HG03575 (cell line): Measurements from ENCODE around the gene IL1RAPL1.
"Not testable (repeated sequence)": the region's sequence is repeated elsewhere in the genome, so short reads cannot be mapped to it uniquely, and the experiment has no call there.

Experiments
- ATAC-seq: cut with Tn5 transposase; IDR thresholded peaks from one replicate; pipeline ENCODE4 v1.9.1; 2021; ENCODE audit not compliant: unreplicated experiment, insufficient number of reproducible peaks, low FRiP score; ENCODE audit errors: extremely low read depth

The IL1RAPL1 gene

DNA sequence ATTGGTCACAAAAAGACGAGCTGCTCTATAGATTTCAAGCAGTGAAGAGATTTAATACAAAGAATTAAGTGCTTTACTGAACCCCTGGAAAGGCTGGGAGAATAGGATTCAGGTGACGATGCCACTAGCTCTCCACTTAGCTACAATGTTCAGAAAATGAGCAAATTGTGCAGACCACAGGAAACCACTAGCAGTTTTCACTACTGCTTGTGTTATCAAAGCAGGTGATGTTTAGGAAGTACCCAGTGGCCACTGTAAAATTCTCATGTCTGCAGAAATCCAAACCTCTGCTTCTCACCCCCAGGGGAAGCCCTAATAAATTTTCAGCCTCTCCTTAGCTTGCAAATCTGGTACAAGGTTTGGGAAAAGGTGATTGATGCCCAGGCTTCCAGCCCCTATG, 165.1 kb downstream of the IL1RAPL1 start:
- ATAC-seq = no peak

DNA sequence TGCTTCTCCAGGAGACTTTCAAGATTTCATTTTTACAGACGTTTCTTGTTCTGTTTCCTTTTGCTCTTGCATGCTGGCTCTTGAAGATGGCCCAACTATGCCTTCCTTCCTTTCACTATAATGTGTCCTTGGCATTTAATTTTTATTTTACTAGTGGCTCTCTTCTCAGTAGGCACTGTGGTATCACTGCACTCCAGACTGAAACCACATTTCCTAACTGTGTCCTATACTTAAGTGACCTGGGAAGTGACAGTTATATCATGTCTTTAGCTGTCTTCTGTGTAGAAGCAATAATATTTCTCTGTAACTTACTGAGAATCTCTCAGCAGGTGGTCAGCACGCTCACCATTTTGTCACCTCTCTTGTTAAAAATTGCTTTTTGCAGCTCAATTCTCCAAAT, 168.9 kb downstream of the IL1RAPL1 start:
- no peak for ATAC-seq

DNA sequence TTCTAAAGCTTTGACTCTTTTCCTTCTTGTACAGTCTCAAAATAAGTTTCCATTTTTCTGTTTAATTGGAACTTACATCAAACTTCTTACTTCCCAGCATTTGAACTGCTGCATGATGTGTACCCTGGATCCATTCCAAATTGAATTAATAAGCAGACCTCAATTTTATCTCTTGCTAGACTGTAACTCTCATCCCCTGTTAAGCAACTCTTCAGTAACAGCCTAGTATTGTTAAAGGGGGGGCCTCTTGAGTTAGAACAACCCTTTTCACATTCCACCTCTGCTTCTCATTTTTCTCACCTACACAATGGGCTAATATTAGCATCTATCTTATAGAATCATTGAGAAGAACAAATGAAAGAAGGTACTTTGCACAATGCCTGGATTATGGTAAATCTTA, 169.4 kb downstream of the IL1RAPL1 start:
- no peak for ATAC-seq

DNA sequence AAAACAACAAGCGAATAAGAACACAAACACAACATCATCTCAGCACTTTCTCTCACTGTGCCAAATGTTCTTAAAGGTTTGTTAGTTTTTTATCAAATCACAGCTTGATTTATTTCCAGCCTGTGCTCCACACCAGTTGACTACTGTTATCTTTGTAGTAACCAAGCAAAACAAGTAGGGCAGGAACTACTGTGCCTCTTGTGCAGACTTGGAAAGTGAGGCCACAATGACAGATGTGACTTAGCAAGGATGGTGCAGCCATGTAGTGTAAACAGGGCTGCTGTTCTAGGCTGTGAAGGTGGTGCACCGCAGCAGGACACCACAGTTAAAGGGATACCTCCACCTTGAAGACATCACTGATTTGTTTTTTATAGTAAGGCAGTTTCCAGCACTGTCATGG, 170.0 kb downstream of the IL1RAPL1 start:
- ATAC-seq = no peak

DNA sequence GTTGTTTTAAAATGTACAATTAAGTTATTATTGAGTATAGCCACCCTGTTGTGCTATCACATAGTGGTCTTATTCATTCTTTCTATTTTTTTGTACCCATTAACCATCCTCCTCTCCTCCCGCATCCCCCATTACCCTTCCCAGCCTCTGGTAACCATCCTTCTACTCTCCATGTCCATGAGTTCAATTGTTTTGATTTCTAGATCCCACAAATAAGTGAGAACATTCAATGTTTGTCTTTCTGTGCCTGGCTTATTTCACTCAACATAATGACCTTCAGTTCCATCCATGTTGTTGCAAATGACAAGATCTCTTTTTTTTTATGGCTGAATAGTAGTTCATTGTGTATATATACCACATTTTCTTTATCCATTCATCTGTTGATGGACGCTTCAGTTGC, 179.3 kb downstream of the IL1RAPL1 start:
- ATAC-seq = not testable (repeated sequence)

DNA sequence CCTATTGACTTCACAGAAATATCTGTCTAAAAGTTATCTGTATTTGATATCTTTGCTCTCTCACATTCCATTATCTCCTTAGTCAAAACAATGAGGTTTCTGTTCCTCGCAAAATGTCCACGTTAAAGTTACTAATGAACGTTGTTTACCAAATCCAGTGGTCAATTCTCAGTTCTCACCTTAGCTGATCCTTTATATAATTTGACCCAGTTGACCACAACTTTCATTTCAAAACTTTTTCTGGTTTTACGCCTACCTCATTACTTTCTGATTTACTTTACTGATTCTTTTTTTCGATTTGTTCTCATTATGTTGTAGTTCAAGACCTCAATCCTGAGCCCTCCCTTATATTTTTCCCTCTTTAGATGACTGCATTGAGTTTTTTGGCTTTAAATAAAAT, 186.6 kb downstream of the IL1RAPL1 start:
- no peak for ATAC-seq

DNA sequence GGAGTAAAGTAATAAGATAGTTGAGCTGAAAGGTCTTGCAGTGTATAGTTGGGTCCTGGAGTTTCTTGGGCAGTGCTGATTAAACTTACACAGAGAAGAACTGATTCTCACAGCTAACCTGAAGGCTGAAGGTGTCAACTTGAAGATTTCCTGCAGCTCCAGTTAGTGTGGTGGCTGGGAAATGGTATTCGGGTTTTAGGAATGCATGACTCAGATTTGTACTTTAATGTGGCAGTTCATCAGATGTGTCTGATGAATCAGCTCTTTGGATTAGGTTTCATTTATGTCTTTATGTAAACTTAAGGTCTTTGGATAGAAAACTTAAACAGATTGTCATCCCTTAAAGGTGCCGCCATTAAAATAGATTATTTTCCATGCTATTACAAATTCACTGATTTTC, 200.0 kb downstream of the IL1RAPL1 start:
- no peak for ATAC-seq

DNA sequence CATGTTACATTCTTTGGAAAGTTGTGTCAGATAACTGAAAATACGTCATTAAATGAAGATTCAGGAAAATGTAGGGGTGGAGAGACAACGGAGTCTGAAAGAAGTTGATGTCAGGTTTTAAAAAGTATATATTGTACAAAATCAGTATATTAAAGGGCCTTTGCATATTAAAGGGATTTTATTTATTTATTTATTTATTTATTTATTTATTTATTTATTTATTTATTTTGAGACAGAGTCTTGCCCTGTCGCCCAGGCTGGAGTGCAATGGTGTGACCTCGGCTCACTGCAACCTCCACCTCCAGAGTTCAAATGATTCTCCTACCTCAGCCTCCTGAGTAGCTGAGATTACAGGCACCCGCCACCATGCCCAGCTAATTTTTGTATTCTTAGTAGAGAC, 213.4 kb downstream of the IL1RAPL1 start:
- not testable (repeated sequence) for ATAC-seq

DNA sequence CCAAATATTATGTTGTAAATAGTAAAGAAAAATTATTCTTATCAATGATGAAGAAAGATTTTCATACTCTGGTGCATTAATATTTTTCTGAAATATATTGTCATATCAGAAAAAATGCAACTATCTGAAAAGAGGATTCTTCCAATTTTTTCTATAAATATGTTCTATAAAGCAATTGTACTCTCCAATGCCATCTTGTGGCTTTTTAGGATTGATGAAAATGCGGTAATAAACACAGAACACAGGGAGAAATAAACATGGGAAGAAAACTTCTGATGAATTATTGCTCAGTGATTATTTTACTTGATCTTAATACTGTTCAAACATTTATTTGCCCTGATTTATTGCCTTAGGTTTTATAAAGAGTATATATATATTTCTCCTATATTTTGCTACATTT, 215.4 kb downstream of the IL1RAPL1 start:
- no peak for ATAC-seq

DNA sequence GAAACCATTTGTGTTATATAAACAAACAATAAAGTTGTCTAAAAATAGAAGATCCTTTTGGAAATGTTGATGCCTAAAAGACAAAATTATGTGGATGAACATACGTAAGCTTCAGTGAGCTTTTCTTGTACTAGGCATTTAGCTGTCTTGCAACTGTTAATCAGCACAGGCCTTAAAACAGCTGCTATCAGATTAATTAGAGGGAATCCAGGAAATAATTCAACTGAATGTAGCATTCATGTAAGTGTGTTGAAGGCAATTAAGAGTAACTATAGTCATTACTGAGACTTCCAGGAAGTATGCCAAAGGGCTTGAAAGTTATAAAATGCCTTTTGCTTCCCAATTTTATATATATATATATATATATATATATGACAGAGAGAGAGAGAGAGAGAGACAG, 248.7 kb downstream of the IL1RAPL1 start:
- no peak for ATAC-seq

DNA sequence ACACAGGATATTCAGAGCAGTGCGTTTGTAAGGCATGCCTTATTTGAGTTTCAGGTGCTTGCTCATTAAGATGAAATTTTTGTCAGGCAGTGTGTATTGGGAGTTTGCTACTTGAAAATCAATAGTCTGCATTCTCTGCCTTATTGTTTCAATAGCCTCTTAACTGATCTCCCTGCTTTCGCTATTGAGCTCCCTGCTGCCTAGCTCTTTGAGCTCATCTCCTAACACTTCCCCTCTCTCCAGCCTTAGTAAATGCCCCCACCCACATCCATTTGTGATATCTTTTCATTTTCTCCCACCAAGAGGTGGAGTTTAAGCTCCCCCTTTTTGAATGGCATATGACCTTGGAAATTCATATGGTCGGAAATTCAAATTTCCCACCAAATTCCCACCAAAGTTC, 256.6 kb downstream of the IL1RAPL1 start:
- no peak for ATAC-seq

DNA sequence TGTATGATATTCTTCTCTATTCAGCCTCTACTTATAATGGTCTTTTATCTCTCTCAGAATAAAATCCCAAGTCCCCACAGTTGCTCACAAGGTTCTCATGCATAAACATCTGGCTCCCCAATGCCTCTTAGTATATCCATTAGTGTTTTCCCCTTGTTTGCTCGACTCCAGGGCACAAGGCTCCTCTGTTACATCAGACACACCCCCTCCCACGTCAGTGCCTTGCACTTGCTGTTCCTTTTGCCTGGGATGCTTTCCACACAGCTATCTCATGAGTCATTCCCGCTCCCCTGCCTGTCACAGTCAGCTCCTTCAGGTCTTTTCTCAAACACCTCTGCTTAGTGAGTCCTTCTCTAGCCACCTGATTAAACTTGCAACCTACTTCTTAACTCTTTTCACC, 260.2 kb downstream of the IL1RAPL1 start:
- no peak for ATAC-seq

DNA sequence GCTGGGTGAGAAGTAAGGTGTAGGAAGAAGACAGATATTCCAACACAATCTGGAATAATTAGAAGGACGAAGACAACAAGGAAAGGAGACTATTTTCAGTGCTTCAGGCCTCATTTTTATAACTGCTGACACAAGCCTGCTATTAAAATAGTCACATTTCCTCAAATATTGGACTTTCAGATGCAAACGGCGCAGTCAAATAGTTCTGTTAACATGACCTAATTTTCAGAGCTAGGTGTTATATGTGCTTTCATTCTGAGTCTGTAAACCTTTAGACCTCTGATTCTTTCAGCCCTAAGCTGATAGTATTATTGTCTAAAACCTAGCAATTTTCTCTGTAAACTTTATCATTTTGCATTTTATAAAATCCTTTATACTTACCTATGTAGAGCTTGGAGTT, 261.5 kb downstream of the IL1RAPL1 start:
- no peak for ATAC-seq

DNA sequence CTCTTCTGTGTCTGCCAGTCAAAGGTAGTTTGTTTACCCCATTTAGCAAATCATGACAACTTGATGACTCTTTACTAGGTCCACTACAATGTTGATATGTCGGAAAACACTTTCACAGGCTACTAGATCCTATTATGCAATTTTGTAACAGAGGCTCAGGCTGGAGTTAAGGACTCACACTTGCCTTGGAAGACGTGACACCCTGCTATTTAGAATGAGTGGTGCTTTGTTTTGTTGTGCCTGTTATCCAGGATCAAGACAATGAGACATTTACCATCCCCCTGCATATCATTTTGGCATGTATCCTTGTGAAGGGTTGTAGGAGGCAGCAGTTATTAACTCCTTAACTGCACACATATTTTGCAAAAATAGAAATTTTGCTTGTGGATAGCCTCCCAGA, 263.7 kb downstream of the IL1RAPL1 start:
- ATAC-seq = no peak

DNA sequence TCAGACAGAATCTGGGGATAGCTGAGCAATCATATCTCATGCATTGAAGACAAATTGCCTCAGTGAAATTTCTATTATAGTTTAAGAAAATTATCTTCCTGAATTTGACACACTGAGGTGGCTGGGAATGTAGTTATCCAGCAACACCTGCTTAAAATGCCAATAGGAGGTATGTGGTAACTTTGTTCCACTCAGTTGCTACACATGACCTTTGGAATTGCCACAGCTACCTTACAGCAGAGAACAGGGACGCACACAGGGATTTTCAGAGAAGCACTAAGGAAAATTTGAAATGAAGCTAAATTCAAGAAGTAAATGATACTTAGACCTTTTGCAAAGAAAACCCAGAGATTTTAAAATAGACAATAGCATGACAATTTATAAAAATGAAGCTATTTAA, 264.6 kb downstream of the IL1RAPL1 start:
- ATAC-seq = no peak

DNA sequence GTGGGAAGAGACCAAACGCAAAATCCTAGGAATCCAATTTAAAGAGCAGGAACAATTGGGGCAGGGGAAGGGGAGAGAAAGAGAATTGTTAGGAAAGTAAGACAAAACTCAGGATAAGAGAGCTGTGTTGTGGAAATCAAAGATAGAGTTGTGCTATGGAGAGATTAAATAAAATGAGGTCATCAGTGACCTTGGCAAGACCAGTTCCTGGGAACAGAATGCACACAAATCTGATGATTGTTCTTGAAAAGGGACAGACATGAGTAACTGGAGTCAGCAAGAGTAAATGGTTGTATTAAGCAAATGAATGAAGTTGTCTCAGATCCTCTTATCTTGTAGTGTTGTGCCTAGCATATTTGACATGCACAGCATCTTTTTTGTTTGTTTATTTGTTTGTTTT, 267.4 kb downstream of the IL1RAPL1 start:
- ATAC-seq = no peak

DNA sequence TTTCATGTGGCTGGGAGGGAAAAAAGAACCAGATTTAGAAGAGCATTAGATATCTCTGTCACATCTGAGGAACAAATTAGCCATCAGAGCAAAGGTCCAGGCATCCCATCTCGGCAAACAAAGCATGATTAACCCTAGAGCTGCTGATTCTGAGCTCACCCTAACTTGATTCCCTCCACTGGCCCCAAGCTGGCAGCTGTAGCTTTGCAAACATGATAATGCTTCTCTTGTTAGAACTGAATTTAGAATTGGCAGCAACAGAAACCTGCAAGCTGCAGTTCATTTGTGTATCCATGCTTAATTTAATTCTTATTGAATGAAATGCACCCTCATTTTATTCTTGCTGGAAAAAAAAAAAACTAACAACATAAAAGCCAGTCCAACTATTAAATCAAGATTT, 289.2 kb downstream of the IL1RAPL1 start:
- no peak for ATAC-seq

DNA sequence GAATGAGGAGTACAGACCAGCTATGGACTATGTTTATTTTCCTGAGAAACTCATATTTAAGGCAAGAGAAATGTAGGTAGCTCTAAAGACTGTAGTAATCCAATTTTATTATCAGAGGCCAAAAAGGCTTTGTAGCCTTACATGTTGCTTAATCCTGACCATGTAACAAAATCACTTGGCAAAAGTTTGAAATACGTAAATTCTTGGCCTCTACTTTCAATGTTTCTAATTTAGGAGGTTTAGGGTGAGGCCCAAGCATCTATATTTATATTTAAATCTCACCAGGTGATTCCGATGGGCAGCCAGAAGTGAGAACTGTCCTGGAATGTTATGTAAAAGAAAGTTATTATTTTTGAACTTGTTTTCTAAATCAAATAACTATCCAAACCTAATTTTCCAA, 289.7 kb downstream of the IL1RAPL1 start:
- no peak for ATAC-seq

DNA sequence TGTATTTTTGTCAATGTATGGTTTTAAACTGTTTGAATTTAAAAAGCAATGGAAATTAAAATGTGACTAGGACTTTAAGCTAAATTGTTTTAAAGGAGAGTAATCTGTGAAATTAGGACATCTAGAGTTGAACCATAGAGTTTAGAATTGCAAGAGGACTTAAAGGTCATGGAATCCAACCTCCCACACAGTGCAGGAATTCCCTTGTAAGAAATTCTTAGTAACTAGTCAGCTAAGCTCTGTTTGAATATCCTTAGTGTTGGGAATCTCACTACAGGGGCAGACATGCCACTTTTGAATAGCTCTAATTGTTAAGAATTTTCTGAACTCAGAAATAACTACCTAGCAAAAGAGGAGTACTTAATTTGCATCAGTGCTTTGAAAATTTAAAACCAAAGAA, 292.9 kb downstream of the IL1RAPL1 start:
- no peak for ATAC-seq

DNA sequence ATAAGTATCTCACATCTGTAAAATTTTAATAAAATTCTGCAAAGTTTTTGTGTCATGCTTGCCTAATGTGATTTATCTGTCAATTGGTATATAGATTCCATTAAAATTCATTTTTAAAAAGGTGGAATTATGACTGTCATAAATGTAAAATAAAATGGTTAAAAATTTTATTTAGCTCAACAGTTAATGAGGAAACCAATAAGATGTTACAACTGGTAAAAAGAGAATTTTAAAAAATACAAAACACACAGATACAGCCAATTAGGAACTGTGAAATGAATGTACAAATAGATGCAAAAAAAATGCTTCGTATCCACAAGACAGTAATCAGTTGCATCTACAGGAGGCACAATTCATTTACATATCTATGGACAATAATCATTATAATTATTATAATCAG, 297.6 kb downstream of the IL1RAPL1 start:
- no peak for ATAC-seq

DNA sequence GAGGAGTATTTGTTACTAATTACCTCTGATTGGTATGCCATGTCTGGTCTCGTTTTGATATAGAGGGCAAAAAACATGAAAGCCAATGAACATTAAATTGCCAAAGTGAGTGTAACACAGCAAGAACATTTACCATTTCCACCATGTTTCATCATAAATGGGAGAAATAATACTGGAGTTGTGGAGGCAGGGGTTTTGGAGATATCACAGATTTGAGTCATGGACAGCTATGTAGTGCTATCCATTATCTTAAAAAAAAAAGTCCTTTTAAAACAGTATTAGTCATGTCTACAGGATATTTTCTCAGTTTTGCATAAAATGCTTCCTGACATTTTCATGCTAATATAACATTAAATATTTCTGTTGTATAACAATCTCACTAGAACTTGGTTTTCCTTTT, 301.2 kb downstream of the IL1RAPL1 start:
- ATAC-seq = no peak

DNA sequence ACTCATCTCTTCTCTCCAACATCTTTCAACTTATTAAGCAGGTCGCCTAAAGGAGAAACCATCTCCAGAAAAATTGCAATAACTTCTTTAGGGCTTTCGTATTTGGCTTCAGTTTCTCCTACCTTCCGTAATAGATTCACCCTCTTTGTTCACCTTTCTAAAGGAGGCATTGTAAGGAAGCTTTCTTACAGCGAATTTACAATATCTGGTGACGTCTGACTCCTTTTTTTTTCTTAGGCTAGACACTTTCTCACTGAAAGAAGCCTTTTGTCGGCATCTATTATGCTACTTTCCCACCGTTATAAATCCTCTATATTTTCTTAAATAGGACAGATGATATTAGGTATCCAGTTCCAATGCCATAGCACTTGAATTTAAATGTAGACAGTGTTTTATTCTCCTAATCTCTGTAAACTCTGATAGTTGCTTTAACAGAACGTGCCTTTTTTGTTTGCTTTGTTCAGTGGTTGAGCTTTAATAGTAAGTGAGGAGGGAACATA, 302.4 kb downstream of the IL1RAPL1 start:
- no peak for ATAC-seq
